SH-SY5Y (cell line): Measurements from ENCODE around the gene ABTB2.

Experiments
- GATA2 ChIP-seq: IDR thresholded peaks from 2 replicates; pipeline ENCODE4 v1.6.1; 2011; ENCODE audit warnings: mild to moderate bottlenecking, low read depth, low read length
- GATA3 ChIP-seq: IDR thresholded peaks from 2 replicates; pipeline ENCODE4 v1.6.1; 2011; ENCODE audit warnings: low read depth, mild to moderate bottlenecking, low read length, moderate library complexity

GRCh38 chr11:34406413-34406812 lies 48.6 kb upstream of the ABTB2 start:
- TF ChIP-seq GATA2: no peak
- TF ChIP-seq GATA3: no peak
